ENCODE data around the gene CBLL1.

CBLL1 gene

DNA sequence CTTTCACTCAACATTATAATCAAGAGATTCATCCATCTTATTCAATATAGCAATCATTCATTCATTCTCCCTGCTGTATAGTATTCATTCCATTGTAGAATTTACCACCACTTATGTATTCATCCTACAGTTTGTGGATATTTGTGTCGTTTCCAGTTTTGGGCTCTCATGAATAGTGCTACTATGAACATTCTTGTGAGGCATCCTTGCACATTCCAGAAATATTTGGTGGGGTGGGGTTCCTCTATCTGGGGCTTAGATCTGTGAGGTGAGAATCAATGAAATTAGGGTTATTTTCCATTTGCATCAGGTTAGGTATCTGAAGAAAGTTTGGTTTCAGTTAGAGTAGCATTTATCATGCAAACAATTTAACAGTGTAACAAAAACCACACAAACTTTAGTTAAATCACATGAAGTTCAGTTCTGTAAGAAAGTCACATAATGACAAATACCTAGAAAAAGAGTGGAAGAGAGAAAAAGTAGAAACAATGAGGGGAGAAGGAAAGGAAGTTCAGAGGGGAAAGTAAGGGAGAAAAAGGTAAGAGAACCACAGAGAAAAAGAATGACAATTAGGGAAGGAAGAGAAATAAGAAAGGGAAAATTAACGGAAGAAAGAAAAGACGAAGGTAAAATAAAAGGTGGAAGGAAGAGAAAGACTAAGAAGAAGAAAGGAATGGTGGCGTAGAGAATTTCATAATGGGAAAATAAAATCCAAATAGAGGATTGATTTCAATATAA, 25.3 kb upstream of the CBLL1 start:
- Mint-ChIP-seq H3K4me1 (no peaks in the 10 kb centered on the region), H3K36me3 (ENCODE audit: insufficient read depth) (no peaks in the 10 kb centered on the region), H3K4me3 (no peak overlapping the region), H3K27ac (ENCODE audit: low read depth) (no peak overlapping the region), H3K27me3 (peaks cover 20% of the 10 kb centered on the region), H3K9me3 (no peaks in the 10 kb centered on the region)
- DNase-seq (ENCODE audit: low spot score in 2 of 2) (no peak), ATAC-seq (replicated peaks; ENCODE audit: extremely low read depth, poor library complexity, severe bottlenecking) (no peak)

DNA sequence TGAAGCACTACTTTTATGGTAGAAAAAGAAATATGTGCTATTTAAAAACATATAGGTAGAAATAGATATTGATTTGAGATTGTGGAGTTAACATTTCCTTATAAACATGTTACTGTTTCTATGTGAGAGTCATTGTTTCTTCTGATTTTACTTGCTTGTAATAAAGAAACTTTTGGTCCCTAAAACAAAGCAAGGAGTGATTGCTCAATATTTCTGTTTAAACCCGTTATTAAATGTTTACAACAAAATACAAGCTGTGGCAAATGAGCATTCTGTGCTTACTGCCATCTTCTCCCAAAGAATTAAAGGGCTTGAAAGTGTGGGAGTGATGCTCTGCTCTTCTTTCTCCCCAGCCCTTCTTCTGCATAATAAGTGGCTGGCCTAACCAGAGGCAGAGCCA, 22.7 kb upstream of the CBLL1 start:
- no peak overlapping the region for H3K27ac Mint-ChIP-seq (ENCODE audit: low read depth)
- ATAC-seq (replicated peaks; ENCODE audit: extremely low read depth, poor library complexity, severe bottlenecking) (no peak), DNase-seq (ENCODE audit: low spot score in 2 of 2) (no peak)
- no peaks in the 10 kb centered on the region for H3K36me3 Mint-ChIP-seq (ENCODE audit: insufficient read depth)
- H3K9me3 Mint-ChIP-seq = no peaks in the 10 kb centered on the region
- no peak overlapping the region for H3K4me3 Mint-ChIP-seq
- H3K4me1 Mint-ChIP-seq = no peaks in the 10 kb centered on the region
- peaks cover 12% of the 10 kb centered on the region for H3K27me3 Mint-ChIP-seq

DNA sequence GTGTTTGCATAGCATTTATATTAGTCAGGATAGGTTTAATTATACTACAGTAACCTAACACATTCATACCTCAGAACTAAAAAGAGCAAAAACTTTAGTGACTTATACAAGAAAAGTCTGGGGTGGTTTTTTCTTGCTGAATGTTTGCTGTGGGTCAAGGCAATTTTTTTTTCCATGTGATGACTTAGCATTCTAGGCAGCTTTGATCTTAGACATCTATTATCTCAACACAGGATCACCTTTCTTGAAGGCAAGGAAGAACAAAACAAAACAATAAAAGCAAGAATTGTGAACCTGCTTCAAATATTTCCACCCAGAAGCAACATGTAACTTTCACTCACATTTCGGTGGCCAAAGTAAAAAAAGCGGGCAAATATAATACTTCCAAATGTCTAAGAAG, 20.7 kb upstream of the CBLL1 start:
- Mint-ChIP-seq H3K4me1 (no peaks in the 10 kb centered on the region), H3K9me3 (no peaks in the 10 kb centered on the region), H3K27ac (ENCODE audit: low read depth) (no peak overlapping the region), H3K4me3 (no peak overlapping the region), H3K27me3 (peaks cover 31% of the 10 kb centered on the region), H3K36me3 (ENCODE audit: insufficient read depth) (no peaks in the 10 kb centered on the region)
- ATAC-seq (replicated peaks; ENCODE audit: extremely low read depth, poor library complexity, severe bottlenecking) (no peak), DNase-seq (ENCODE audit: low spot score in 2 of 2) (no peak)

DNA sequence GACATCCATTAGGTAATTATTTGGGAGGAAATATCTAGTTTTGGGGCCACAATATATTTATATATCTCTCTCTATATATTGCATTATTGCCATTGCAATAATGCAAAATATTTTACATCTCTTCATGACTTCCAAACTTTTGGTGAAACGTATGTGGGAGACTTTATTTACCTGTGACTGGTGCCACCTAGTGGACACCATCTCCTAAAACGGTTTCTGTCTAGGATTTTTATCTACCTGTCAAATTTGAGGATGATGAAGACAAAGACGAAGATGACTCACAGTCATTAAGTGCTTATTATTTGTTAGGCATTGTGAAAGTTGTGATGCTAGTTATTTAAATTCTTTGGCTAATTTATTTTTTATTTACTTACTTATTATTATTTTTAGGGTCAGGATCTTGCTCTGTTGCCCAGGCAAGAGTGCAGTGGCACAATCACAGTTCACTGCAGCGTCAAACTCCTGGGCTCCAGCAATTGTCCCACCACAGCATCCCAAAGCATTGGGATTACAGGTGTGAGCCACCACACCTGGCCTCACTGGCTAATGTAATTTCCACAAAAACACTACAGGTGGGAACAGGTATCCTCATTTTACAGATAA, 18.7 kb upstream of the CBLL1 start:
- peaks cover 37% of the 10 kb centered on the region for H3K27me3 Mint-ChIP-seq

DNA sequence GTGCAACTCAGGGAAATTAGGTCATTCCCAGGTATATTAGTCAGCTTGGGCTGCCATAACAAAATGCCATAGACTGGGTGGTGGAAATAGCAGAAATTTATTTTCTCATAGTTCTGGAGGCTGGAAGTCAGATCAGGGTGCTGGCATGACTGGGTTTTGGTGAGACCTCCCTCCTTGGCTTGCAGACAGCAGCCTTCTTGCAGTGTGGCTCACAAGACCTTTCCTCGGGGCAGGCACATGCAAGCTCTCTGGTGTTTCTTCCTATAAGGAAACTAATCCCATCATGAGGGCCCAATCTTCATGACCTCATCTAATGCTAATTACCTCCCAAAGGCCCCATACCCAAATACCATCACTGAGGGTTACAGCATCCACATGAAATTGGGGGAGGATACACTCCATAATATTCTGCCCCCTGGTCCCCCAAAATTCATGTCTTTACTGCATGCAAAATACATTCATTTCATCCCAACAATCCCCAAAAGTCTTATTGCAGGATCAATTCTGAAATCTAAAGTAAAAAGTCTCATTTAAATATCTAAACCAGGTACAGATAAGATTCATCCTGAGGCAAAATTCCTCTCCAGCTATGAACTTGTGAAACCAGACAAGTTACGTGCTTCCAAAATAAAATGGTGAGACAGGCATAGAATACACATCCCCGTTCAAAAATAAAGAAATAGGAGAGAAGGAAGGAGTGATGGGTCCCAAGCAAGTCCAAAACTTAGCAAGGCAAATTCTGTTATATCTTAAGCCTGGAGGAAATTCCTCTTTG, 17.4 kb upstream of the CBLL1 start:
- Mint-ChIP-seq H3K9me3 (no peaks in the 10 kb centered on the region), H3K27ac (ENCODE audit: low read depth) (no peak overlapping the region), H3K4me1 (no peaks in the 10 kb centered on the region), H3K27me3 (peaks cover 37% of the 10 kb centered on the region), H3K36me3 (ENCODE audit: insufficient read depth) (no peaks in the 10 kb centered on the region), H3K4me3 (no peak overlapping the region)
- ATAC-seq (replicated peaks; ENCODE audit: extremely low read depth, poor library complexity, severe bottlenecking) (no peak), DNase-seq (ENCODE audit: low spot score in 2 of 2) (no peak)

More for the DNA sequence above, 18.7 kb upstream of the CBLL1 start:
- H3K4me1 Mint-ChIP-seq = no peaks in the 10 kb centered on the region
- ATAC-seq (replicated peaks; ENCODE audit: extremely low read depth, poor library complexity, severe bottlenecking) = no peak
- no peak overlapping the region for H3K4me3 Mint-ChIP-seq
- no peak for DNase-seq (ENCODE audit: low spot score in 2 of 2)
- no peak overlapping the region for H3K27ac Mint-ChIP-seq (ENCODE audit: low read depth)
- H3K36me3 Mint-ChIP-seq (ENCODE audit: insufficient read depth) = no peaks in the 10 kb centered on the region
- H3K9me3 Mint-ChIP-seq = no peaks in the 10 kb centered on the region

DNA sequence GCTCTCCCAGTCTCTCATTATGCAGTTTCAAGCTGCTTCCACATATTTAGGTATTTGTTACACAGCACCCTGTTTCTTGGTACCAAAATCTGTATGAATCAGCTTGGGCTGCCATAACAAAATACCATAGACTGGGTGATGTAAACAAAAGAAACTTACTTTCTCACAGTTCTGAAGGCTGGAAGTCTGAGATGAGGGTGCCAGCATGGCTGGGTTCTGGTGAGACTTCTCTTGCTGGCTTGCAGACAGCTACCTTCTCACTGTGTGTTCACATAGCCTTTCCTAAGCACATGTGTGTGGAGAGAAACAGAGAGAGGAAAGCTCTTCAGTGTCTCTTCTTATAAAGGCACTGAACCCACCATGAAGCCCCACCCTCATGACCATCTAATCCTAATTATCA, 15.7 kb upstream of the CBLL1 start:
- no peaks in the 10 kb centered on the region for H3K9me3 Mint-ChIP-seq
- DNase-seq (ENCODE audit: low spot score in 2 of 2) (no peak), ATAC-seq (replicated peaks; ENCODE audit: extremely low read depth, poor library complexity, severe bottlenecking) (no peak)
- no peak overlapping the region for H3K4me3 Mint-ChIP-seq
- no peak overlapping the region for H3K27ac Mint-ChIP-seq (ENCODE audit: low read depth)
- H3K4me1 Mint-ChIP-seq = no peaks in the 10 kb centered on the region
- H3K27me3 Mint-ChIP-seq = peaks cover 40% of the 10 kb centered on the region
- no peaks in the 10 kb centered on the region for H3K36me3 Mint-ChIP-seq (ENCODE audit: insufficient read depth)

DNA sequence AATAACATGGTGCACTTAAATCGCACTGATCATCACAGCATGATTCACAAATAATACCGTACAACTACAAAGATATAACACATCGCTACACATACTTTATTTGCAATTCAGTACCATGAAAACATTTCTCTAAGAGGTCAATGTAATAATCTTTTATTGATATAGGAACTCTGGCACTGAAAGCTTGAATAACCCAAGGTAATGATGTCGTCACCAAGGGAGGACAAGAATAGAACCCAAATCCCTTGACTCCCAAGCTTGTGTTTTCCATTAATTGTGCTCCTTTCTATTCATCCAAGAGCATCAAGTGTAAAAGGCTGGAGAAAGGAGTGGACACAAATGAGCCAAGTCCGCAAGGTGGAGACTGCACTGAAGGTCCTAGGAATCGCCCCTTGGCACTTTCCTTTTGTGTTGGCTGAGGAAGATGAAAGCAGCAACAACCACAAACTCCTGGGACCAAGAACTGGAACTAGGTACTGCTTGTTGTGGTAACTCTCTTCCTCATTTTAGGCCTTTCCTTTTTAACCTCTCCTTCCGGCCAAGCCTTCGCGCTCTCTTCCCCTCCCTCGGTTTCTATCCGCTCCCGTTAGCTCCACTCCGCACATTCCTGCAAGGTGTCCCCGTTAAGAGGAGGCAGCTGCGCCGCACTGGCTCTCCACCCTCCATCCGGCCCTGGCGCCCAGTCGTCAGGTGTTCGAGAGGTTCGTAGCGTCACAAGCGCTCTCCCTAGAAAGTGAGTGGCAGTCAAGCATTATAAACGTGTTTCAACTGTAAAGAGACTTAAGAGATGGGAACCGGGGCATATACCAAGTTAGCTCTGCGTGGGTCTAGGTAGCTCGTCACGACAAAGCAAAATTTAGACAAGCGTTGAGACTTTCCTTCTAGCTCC, 1.0 kb upstream of the CBLL1 start:
- peaks cover 16% of the 10 kb centered on the region for H3K36me3 Mint-ChIP-seq (ENCODE audit: insufficient read depth)
- no peaks in the 10 kb centered on the region for H3K27me3 Mint-ChIP-seq
- H3K4me3 Mint-ChIP-seq = peak overlapping the region; percentile 89
- H3K4me1 Mint-ChIP-seq = peaks cover 33% of the 10 kb centered on the region
- no peaks in the 10 kb centered on the region for H3K9me3 Mint-ChIP-seq
- peak overlapping the region; percentile 100 for H3K27ac Mint-ChIP-seq (ENCODE audit: low read depth)
- no peak for DNase-seq (ENCODE audit: low spot score in 2 of 2)
- ATAC-seq (replicated peaks; ENCODE audit: extremely low read depth, poor library complexity, severe bottlenecking) = peak; percentile 37

DNA sequence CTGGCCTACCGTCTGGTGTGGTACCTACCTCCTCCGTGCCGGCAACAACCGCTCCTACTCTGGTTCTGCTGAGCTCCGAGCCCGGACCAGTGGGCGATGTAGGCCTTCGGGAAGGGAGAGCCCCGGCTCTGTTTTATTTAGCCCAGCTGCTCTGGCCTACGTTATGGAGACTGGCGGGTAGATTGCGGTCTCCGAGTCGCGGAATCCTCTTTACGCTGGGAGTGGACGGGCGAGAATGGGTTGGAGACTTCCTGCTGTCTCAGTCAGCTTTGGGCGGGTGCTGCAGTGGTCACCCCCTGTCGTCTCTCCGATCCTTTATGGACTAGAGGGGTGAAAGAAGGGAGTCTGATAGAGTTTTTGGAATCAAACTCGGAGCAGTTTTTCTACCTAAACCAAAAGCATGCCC, 406 bp downstream of the CBLL1 start:
- H3K4me1 Mint-ChIP-seq = peaks cover 33% of the 10 kb centered on the region
- DNase-seq (ENCODE audit: low spot score in 2 of 2) (no peak), ATAC-seq (replicated peaks; ENCODE audit: extremely low read depth, poor library complexity, severe bottlenecking) (peak; percentile 45)

DNA sequence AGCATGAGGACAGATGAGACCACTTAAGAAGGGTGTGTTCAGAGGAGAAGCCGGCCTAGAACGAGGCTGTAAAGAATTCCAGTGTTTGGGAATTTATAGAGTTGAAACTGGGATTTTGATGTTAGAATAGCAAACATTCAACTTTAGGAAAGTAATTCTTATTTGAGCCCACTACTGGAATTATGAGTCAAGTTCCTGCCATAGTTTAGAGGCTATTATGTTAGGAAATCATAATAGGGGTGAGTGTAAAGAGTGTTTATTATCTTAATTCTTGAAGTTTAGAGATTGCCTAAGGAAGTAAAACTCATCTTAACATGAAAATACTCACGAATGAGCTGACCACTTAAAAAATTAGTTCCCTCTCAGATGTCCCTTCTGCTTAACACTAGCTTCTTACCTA, 2.1 kb downstream of the CBLL1 start:
- H3K4me1 Mint-ChIP-seq = peaks cover 39% of the 10 kb centered on the region
- peak overlapping the region; percentile 100 for H3K27ac Mint-ChIP-seq (ENCODE audit: low read depth)

More for the DNA sequence above, 406 bp downstream of the CBLL1 start:
- Mint-ChIP-seq H3K4me3 (peak overlapping the region; percentile 89), H3K9me3 (no peaks in the 10 kb centered on the region), H3K27me3 (no peaks in the 10 kb centered on the region), H3K36me3 (ENCODE audit: insufficient read depth) (peaks cover 20% of the 10 kb centered on the region), H3K27ac (ENCODE audit: low read depth) (peak overlapping the region; percentile 100)

DNA sequence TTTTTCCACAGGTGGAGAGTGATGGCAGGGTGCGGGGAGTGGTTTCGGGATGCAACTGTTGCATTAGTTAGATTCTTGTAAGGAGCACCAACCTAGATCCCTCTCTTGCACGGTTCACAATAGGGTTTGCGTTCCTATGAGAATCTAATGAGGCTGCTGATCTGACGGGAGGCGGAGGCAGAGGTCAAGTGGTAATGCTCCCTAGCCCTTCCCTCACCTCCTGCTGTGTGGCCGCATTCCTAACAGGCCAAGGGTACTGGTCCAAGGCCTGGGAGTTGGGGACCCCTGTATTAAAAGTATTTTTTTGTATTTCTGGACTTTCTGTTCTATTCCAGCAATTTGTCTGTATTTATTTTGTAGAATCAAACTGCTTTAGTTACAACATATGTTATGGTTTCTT, 7.2 kb downstream of the CBLL1 start:
- Mint-ChIP-seq H3K4me3 (no peak overlapping the region), H3K27ac (ENCODE audit: low read depth) (no peak overlapping the region), H3K9me3 (no peaks in the 10 kb centered on the region), H3K36me3 (ENCODE audit: insufficient read depth) (peaks cover 55% of the 10 kb centered on the region), H3K4me1 (peaks cover 24% of the 10 kb centered on the region), H3K27me3 (no peaks in the 10 kb centered on the region)
- DNase-seq (ENCODE audit: low spot score in 2 of 2) (no peak), ATAC-seq (replicated peaks; ENCODE audit: extremely low read depth, poor library complexity, severe bottlenecking) (no peak)

More for the DNA sequence above, 2.1 kb downstream of the CBLL1 start:
- H3K9me3 Mint-ChIP-seq = no peaks in the 10 kb centered on the region
- no peaks in the 10 kb centered on the region for H3K27me3 Mint-ChIP-seq
- ATAC-seq (replicated peaks; ENCODE audit: extremely low read depth, poor library complexity, severe bottlenecking) = no peak
- no peak for DNase-seq (ENCODE audit: low spot score in 2 of 2)
- H3K4me3 Mint-ChIP-seq = peak overlapping the region; percentile 89
- H3K36me3 Mint-ChIP-seq (ENCODE audit: insufficient read depth) = peaks cover 34% of the 10 kb centered on the region

DNA sequence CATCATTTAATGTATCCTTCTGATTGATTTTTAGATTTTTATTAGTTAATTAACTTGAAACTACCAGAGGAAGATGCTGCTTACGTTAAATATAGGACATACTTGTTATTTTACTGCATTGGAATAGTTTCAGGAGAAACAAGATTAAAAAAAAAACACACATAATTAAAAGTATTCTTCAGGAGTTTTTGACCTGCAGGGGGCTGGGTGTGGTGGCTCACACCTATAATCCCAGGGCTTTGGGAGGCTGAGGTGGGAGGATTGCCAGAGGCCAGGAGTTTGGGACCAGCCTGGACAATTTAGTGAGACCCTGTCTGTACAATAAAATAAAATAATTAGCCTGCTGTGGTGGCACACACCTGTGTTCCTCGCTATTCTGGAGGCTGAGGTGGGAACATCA, 10.7 kb downstream of the CBLL1 start:
- Mint-ChIP-seq H3K9me3 (no peaks in the 10 kb centered on the region), H3K27me3 (no peaks in the 10 kb centered on the region), H3K4me3 (no peak overlapping the region), H3K36me3 (ENCODE audit: insufficient read depth) (peaks cover 77% of the 10 kb centered on the region), H3K27ac (ENCODE audit: low read depth) (no peak overlapping the region), H3K4me1 (peaks cover 21% of the 10 kb centered on the region)
- no peak for ATAC-seq (replicated peaks; ENCODE audit: extremely low read depth, poor library complexity, severe bottlenecking)
- no peak for DNase-seq (ENCODE audit: low spot score in 2 of 2)

DNA sequence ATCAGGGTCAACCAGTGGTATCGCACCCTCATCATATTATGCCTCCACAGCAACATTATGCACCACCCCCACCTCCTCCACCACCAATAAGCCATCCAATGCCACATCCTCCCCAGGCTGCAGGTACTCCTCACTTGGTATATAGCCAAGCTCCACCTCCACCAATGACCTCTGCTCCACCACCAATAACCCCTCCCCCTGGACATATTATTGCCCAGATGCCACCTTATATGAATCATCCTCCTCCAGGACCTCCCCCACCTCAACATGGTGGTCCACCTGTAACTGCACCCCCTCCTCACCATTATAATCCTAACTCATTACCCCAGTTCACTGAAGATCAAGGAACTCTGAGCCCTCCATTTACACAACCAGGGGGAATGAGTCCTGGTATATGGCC, 14.7 kb downstream of the CBLL1 start:
- no peaks in the 10 kb centered on the region for H3K9me3 Mint-ChIP-seq
- ATAC-seq (replicated peaks; ENCODE audit: extremely low read depth, poor library complexity, severe bottlenecking) = no peak
- no peaks in the 10 kb centered on the region for H3K27me3 Mint-ChIP-seq

More for the DNA sequence above, 14.7 kb downstream of the CBLL1 start:
- Mint-ChIP-seq H3K4me1 (peaks cover 8% of the 10 kb centered on the region), H3K4me3 (no peak overlapping the region), H3K36me3 (ENCODE audit: insufficient read depth) (peaks cover 48% of the 10 kb centered on the region), H3K27ac (ENCODE audit: low read depth) (peak overlapping the region; percentile 24)
- DNase-seq (ENCODE audit: low spot score in 2 of 2) = no peak
